ENCODE measurements around the gene ADAMTSL1. TPM values are rescaled to one million over a fixed set of nuclear protein-coding genes. Genes with fewer than 3 reads are reported as not detected.

ADAMTSL1 gene
- total and polyA plus RNA-seq, 4 donors: 0.31 to 3.4 (median 1.9) TPM

- Histone ChIP-seq H3K27ac (ENCODE audit: low read depth in 1 of 2, low read length in 2 of 2) (peak overlapping the region; percentile 70 to 79), H3K36me3 (ENCODE audit: control insufficient read depth in 4 of 4, insufficient read depth in 3 of 4, low read depth in 1 of 4, low read length in 3 of 4) (no peaks in the 10 kb centered on the region), H3K4me1 (ENCODE audit: control insufficient read depth in 4 of 4, insufficient read depth in 4 of 4, low read length in 3 of 4) (peaks cover 4 to 24% (median 10%) of the 10 kb centered on the region in 4 donors), H3K9me3 (ENCODE audit: control insufficient read depth in 4 of 4, low read length in 3 of 4) (no peaks in the 10 kb centered on the region), H3K9ac (ENCODE audit: low read depth in 1 of 2, low read length in 2 of 2) (peak overlapping the region; percentile 29 to 65), H3K27me3 (ENCODE audit: control insufficient read depth in 4 of 4, insufficient read depth in 4 of 4, low read length in 3 of 4) (no peaks in the 10 kb centered on the region), H3K4me3 (ENCODE audit: low read depth in 1 of 3, low read length in 3 of 3) (peak overlapping the region; percentile 58 to 70 (median 60))
- WGBS: 8% methylated on average over 31 of the region's 31 CpGs
- peak; percentile 39 for DNase-seq (ENCODE audit: low spot score)
- TF ChIP-seq YY1 (IDR thresholded peaks at IDR 0.05): peak; percentile 57
- peak; percentile 25 for TF ChIP-seq CTCF (IDR thresholded peaks at IDR 0.05; ENCODE audit: low read depth, low read length, missing input control)
- no peak for TF ChIP-seq FOXA1 (IDR thresholded peaks at IDR 0.05)
- no peak for TF ChIP-seq TAF1 (conservative IDR thresholded peaks at IDR 0.05)
- TF ChIP-seq RAD21 (IDR thresholded peaks at IDR 0.05): peak; percentile 62 to 68
- TF ChIP-seq NR2F2 (IDR thresholded peaks at IDR 0.05): no peak
- TF ChIP-seq JUND (IDR thresholded peaks at IDR 0.05): no peak
Measured at GRCh38 chr9:18438300-18438925, 35.5 kb upstream of the ADAMTSL1 start.

GRCh38 chr9:18438951-18439350 lies 35.0 kb upstream of the ADAMTSL1 start:
- DNase-seq (ENCODE audit: low spot score): no peak
- Histone ChIP-seq H3K4me1 (ENCODE audit: control insufficient read depth in 4 of 4, insufficient read depth in 4 of 4, low read length in 3 of 4) (peaks cover 4 to 24% (median 10%) of the 10 kb centered on the region in 4 donors), H3K9me3 (ENCODE audit: control insufficient read depth in 4 of 4, low read length in 3 of 4) (no peaks in the 10 kb centered on the region), H3K4me3 (ENCODE audit: low read depth in 1 of 3, low read length in 3 of 3) (peak overlapping the region; percentile 58 to 66 (median 60)), H3K36me3 (ENCODE audit: control insufficient read depth in 4 of 4, insufficient read depth in 3 of 4, low read depth in 1 of 4, low read length in 3 of 4) (no peaks in the 10 kb centered on the region), H3K9ac (ENCODE audit: low read depth in 1 of 2, low read length in 2 of 2) (peak overlapping the region in 1 of 2 donors; percentile 65), H3K27ac (ENCODE audit: low read depth in 1 of 2, low read length in 2 of 2) (peak overlapping the region in 1 of 2 donors; percentile 79), H3K27me3 (ENCODE audit: control insufficient read depth in 4 of 4, insufficient read depth in 4 of 4, low read length in 3 of 4) (no peaks in the 10 kb centered on the region)
- WGBS: 84% methylated on average over 7 of the region's 7 CpGs
- TF ChIP-seq YY1 (IDR thresholded peaks at IDR 0.05) (no peak), REST (IDR thresholded peaks at IDR 0.05) (no peak), CTCF (IDR thresholded peaks at IDR 0.05; ENCODE audit: low read depth, low read length, missing input control) (no peak)

GRCh38 chr9:18441261-18441660 lies 32.7 kb upstream of the ADAMTSL1 start:
- no peaks in the 10 kb centered on the region for H3K27me3 ChIP-seq (ENCODE audit: control insufficient read depth in 4 of 4, insufficient read depth in 4 of 4, low read length in 3 of 4)
- TF ChIP-seq REST (IDR thresholded peaks at IDR 0.05): no peak
- no peak for TF ChIP-seq JUND (IDR thresholded peaks at IDR 0.05)
- 41% methylated on average over 1 of the region's 1 CpG for WGBS

More at GRCh38 chr9:18441261-18441660, 32.7 kb upstream of the ADAMTSL1 start:
- Histone ChIP-seq H3K4me1 (ENCODE audit: control insufficient read depth in 4 of 4, insufficient read depth in 4 of 4, low read length in 3 of 4) (peaks cover 4 to 24% (median 10%) of the 10 kb centered on the region in 4 donors), H3K9me3 (ENCODE audit: control insufficient read depth in 4 of 4, low read length in 3 of 4) (no peaks in the 10 kb centered on the region), H3K27ac (ENCODE audit: low read depth in 1 of 2, low read length in 2 of 2) (no peak overlapping the region), H3K36me3 (ENCODE audit: control insufficient read depth in 4 of 4, insufficient read depth in 3 of 4, low read depth in 1 of 4, low read length in 3 of 4) (no peaks in the 10 kb centered on the region), H3K4me3 (ENCODE audit: low read depth in 1 of 3, low read length in 3 of 3) (no peak overlapping the region), H3K9ac (ENCODE audit: low read depth in 1 of 2, low read length in 2 of 2) (no peak overlapping the region)
- no peak for DNase-seq (ENCODE audit: low spot score)
